HepG2 (cell line): Measurements from ENCODE around the gene SOS2.

Source experiments
- NBN ChIP-seq: fragments of 450-650 bp; conservative IDR thresholded peaks from 2 replicates; pipeline ENCODE4 v1.6.1; 2017
- RORA ChIP-seq: sonication (generic); formaldehyde crosslinking; IDR thresholded peaks from 2 replicates; pipeline ENCODE4 v1.5.0; 2020; ENCODE audit warnings: mild to moderate bottlenecking, missing genetic modification reagents, moderate library complexity
- TRIM24 ChIP-seq: sonication (generic); formaldehyde crosslinking; IDR thresholded peaks from 2 replicates; pipeline ENCODE4 v1.8.0; 2022; ENCODE audit warnings: mild to moderate bottlenecking, missing genetic modification reagents
- USF2 ChIP-seq, 2 experiments: sonication (generic) in 1 of 2; formaldehyde crosslinking in 1 of 2; IDR thresholded peaks; 2 replicates each; pipeline versions ENCODE4 v1.5.1 to v1.6.1; 2011 to 2020; ENCODE audit warnings: borderline replicate concordance in 1 of 2, low read depth in 1 of 2, low read length in 1 of 2, mild to moderate bottlenecking in 1 of 2, missing genetic modification reagents in 1 of 2, moderate library complexity in 1 of 2

- TF ChIP-seq NBN (no peak), TRIM24 (CRISPR knock-in tag) (no peak), USF2 (IDR thresholded peaks at IDR 0.05; ENCODE audit: low read depth, low read length) (no peak), USF2 (CRISPR knock-in tag; IDR thresholded peaks at IDR 0.05; ENCODE audit: borderline replicate concordance) (no peak), RORA (CRISPR knock-in tag) (no peak)
Measured at GRCh38 chr14:50103558-50103957, 127.8 kb downstream of the SOS2 start.
